ENCODE data around the gene NEDD9.

NEDD9 gene

DNA sequence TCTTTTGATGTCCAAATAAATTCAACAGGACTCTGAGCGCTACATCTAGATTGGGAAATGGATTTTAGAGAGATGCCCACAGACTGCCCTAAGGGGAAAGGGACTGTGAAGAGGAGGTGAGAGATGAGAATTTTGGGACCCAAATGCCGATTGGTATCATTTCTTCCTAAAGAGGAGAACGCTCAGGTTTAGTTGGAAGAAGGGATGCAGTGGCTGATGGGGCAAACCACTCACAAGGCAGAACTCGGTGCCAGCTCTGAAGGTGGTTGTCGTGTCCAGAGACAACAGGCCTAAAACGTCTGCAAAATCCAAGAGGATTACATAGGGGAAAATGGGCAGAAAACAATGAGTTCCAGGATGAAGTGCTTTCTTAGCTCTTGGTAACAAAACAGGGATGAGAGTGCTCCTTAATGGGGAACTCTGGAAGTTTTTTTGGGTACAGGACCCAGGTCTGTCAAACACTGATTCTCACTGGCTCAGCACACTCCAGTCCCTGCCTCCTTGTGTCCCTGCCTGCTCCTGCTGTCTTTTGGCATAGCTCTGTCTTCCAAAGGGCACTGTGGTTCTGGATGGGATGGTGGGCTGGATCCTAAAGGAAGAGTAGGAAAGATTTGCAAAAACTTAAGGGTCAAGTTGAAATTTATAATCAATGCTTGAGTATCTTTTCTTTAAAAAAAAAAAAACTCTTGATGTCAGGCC lies 29.0 kb downstream of the NEDD9 start:
- H3K9ac ChIP-seq (ENCODE audit: low read depth in 1 of 2, low read length in 2 of 2): no peak overlapping the region
- H3K36me3 ChIP-seq (ENCODE audit: control insufficient read depth in 2 of 2, insufficient read depth in 2 of 2, low read length in 2 of 2): peaks cover 24 to 42% of the 10 kb centered on the region in 2 donors
- peaks cover 10 to 14% of the 10 kb centered on the region in 2 donors for H3K4me1 ChIP-seq (ENCODE audit: control insufficient read depth in 2 of 2, insufficient read depth in 2 of 2, low read length in 2 of 2)
- no peak overlapping the region for H3K4me3 ChIP-seq (ENCODE audit: low read length in 2 of 2)
- H3K27ac ChIP-seq (ENCODE audit: low read depth in 2 of 2, low read length in 2 of 2): no peak overlapping the region
- H3K9me3 ChIP-seq (ENCODE audit: control insufficient read depth in 2 of 2, low read length in 2 of 2): no peaks in the 10 kb centered on the region
- H3K27me3 ChIP-seq (ENCODE audit: control insufficient read depth in 2 of 2, insufficient read depth in 2 of 2, low read length in 2 of 2): no peaks in the 10 kb centered on the region

DNA sequence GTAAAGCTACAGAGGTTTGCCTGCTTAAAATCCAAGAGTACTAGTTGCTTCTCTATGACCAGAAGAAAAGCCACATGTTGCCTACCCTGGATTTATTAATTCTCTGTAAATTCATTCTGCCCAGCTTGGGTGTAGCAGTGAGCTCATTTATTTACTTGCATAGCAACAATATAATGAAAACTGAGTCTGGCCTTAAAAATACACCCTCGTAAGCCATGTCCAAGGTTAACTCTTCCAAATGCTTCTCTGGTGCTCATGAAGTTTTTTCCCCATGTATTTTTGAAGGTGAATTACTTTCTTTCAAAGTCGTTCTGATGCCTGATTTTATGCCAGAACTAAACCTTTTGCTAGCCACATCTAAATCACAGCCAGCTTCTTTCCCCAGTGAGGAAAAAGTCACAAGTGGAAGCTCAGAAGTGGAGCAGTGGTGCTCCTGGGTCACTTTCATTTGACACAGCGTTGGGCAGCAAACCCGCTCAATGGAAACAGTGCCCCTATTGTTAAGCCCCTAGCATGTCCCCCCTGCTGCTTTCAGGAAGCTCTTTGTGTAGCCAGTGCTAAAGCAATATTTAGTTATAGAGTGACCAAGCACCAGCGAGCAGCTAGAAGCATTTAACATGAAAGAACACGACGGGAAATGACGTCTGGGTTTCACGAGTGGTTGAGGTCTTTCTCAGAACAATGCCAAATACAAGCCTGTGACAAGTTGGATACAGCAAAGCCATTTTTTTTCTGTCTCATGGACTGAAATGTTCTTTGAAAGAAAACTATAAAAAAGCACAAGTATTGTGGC lies 29.8 kb downstream of the NEDD9 start:
- Histone ChIP-seq H3K36me3 (ENCODE audit: control insufficient read depth in 2 of 2, insufficient read depth in 2 of 2, low read length in 2 of 2) (peaks cover 26 to 45% of the 10 kb centered on the region in 2 donors), H3K4me1 (ENCODE audit: control insufficient read depth in 2 of 2, insufficient read depth in 2 of 2, low read length in 2 of 2) (peaks cover 10 to 12% of the 10 kb centered on the region in 2 donors), H3K9ac (ENCODE audit: low read depth in 1 of 2, low read length in 2 of 2) (peak overlapping the region in 1 of 2 donors; percentile 5), H3K9me3 (ENCODE audit: control insufficient read depth in 2 of 2, low read length in 2 of 2) (no peaks in the 10 kb centered on the region), H3K27me3 (ENCODE audit: control insufficient read depth in 2 of 2, insufficient read depth in 2 of 2, low read length in 2 of 2) (no peaks in the 10 kb centered on the region), H3K27ac (ENCODE audit: low read depth in 2 of 2, low read length in 2 of 2) (no peak overlapping the region), H3K4me3 (ENCODE audit: low read length in 2 of 2) (no peak overlapping the region)

- Histone ChIP-seq H3K36me3 (ENCODE audit: control insufficient read depth in 2 of 2, insufficient read depth in 2 of 2, low read length in 2 of 2) (peaks cover 26 to 50% of the 10 kb centered on the region in 2 donors), H3K4me1 (ENCODE audit: control insufficient read depth in 2 of 2, insufficient read depth in 2 of 2, low read length in 2 of 2) (peaks cover 4% of the 10 kb centered on the region in 2 donors), H3K27ac (ENCODE audit: low read depth in 2 of 2, low read length in 2 of 2) (no peak overlapping the region), H3K4me3 (ENCODE audit: low read length in 2 of 2) (no peak overlapping the region), H3K9me3 (ENCODE audit: control insufficient read depth in 2 of 2, low read length in 2 of 2) (no peaks in the 10 kb centered on the region), H3K27me3 (ENCODE audit: control insufficient read depth in 2 of 2, insufficient read depth in 2 of 2, low read length in 2 of 2) (no peaks in the 10 kb centered on the region), H3K9ac (ENCODE audit: low read depth in 1 of 2, low read length in 2 of 2) (no peak overlapping the region)
These were observed 30.5 kb downstream of the NEDD9 start for GRCh38 chr6:11201772-11202512.

GRCh38 chr6:11201015-11201414 lies 31.5 kb downstream of the NEDD9 start:
- H3K9me3 ChIP-seq (ENCODE audit: control insufficient read depth in 2 of 2, low read length in 2 of 2): no peaks in the 10 kb centered on the region
- no peak overlapping the region for H3K9ac ChIP-seq (ENCODE audit: low read depth in 1 of 2, low read length in 2 of 2)
- peaks cover 3% of the 10 kb centered on the region in 2 donors for H3K4me1 ChIP-seq (ENCODE audit: control insufficient read depth in 2 of 2, insufficient read depth in 2 of 2, low read length in 2 of 2)
- H3K27ac ChIP-seq (ENCODE audit: low read depth in 2 of 2, low read length in 2 of 2): no peak overlapping the region
- no peaks in the 10 kb centered on the region for H3K27me3 ChIP-seq (ENCODE audit: control insufficient read depth in 2 of 2, insufficient read depth in 2 of 2, low read length in 2 of 2)
- H3K36me3 ChIP-seq (ENCODE audit: control insufficient read depth in 2 of 2, insufficient read depth in 2 of 2, low read length in 2 of 2): peaks cover 30 to 57% of the 10 kb centered on the region in 2 donors
- H3K4me3 ChIP-seq (ENCODE audit: low read length in 2 of 2): no peak overlapping the region

- no peak overlapping the region for H3K4me3 ChIP-seq (ENCODE audit: low read length in 2 of 2)
- H3K9ac ChIP-seq (ENCODE audit: low read depth in 1 of 2, low read length in 2 of 2): no peak overlapping the region
- no peaks in the 10 kb centered on the region for H3K27me3 ChIP-seq (ENCODE audit: control insufficient read depth in 2 of 2, insufficient read depth in 2 of 2, low read length in 2 of 2)
- no peak overlapping the region for H3K27ac ChIP-seq (ENCODE audit: low read depth in 2 of 2, low read length in 2 of 2)
- H3K9me3 ChIP-seq (ENCODE audit: control insufficient read depth in 2 of 2, low read length in 2 of 2): no peaks in the 10 kb centered on the region
- H3K4me1 ChIP-seq (ENCODE audit: control insufficient read depth in 2 of 2, insufficient read depth in 2 of 2, low read length in 2 of 2): peaks cover 3% of the 10 kb centered on the region in 2 donors
- peaks cover 27 to 54% of the 10 kb centered on the region in 2 donors for H3K36me3 ChIP-seq (ENCODE audit: control insufficient read depth in 2 of 2, insufficient read depth in 2 of 2, low read length in 2 of 2)
These were observed 32.1 kb downstream of the NEDD9 start for GRCh38 chr6:11200356-11200755.

DNA sequence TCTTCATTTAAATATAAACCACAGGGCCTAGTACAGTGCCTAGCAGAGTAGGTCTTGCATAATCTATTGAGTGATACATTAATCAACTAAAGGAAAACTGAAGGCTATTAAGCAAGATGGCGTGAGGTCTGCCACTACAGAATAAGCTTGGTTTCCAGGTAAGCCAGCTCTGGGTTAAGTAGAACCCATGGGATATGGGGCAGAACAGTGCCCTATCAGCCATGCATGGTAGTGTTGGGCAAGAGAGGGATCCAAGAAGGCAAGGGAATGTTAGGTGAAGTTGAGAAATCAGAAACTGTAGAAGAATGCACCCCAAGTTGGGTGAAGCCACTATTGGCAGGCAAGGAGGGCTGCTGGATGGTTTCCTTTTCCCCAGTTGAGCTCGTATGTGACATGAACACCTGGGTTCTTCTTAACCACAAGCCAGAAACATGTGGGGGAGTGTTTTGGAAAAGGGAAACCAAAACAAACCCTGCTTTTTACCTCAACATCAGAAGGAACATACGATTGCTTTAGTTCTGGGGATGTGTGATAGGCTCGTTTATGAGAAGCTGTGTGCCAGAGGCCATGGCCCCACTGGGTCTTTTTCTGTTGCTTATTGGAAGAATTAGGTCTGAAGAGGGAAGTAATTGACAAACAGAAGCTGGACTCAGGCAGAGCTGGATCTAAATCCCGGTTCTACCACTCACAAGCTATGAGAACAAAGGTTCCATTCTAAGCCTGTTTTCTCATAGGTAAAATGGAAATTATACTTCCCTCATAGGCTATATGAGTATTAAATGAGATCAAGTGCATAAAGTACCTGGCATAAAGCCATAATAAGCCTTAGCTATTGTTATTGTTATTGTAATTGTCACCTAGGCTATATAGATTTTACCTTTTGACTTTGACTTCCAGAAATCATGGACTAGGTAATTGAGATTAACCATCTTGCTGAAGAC lies 33.5 kb downstream of the NEDD9 start:
- Histone ChIP-seq H3K4me1 (ENCODE audit: control insufficient read depth in 2 of 2, insufficient read depth in 2 of 2, low read length in 2 of 2) (peaks cover 0 to 3% of the 10 kb centered on the region in 2 donors), H3K27me3 (ENCODE audit: control insufficient read depth in 2 of 2, insufficient read depth in 2 of 2, low read length in 2 of 2) (no peaks in the 10 kb centered on the region), H3K4me3 (ENCODE audit: low read length in 2 of 2) (no peak overlapping the region), H3K36me3 (ENCODE audit: control insufficient read depth in 2 of 2, insufficient read depth in 2 of 2, low read length in 2 of 2) (peaks cover 27 to 54% of the 10 kb centered on the region in 2 donors), H3K27ac (ENCODE audit: low read depth in 2 of 2, low read length in 2 of 2) (no peak overlapping the region), H3K9me3 (ENCODE audit: control insufficient read depth in 2 of 2, low read length in 2 of 2) (no peaks in the 10 kb centered on the region), H3K9ac (ENCODE audit: low read depth in 1 of 2, low read length in 2 of 2) (no peak overlapping the region)

DNA sequence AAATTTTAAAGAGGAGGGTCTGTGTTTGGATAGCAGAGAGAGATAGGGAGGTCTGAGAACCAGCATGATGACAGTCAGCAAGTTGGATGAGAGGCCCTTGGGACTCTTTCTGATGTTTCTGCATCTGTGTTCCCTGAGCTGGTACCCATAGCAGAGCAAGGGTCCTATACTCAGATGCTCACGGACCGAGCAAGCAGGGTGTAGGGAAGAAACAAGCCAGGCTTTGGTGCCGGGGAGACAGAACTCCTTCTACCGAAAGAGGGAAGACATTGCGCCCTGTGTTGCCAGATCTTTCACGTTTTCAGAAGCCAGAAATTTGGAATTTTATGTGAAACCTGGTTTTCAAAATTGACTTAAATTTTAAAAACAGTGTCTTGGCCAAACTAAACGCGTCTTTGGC lies 34.6 kb downstream of the NEDD9 start:
- H3K9me3 ChIP-seq (ENCODE audit: control insufficient read depth in 2 of 2, low read length in 2 of 2): no peaks in the 10 kb centered on the region
- no peaks in the 10 kb centered on the region for H3K4me1 ChIP-seq (ENCODE audit: control insufficient read depth in 2 of 2, insufficient read depth in 2 of 2, low read length in 2 of 2)
- H3K4me3 ChIP-seq (ENCODE audit: low read length in 2 of 2): no peak overlapping the region
- peaks cover 29 to 52% of the 10 kb centered on the region in 2 donors for H3K36me3 ChIP-seq (ENCODE audit: control insufficient read depth in 2 of 2, insufficient read depth in 2 of 2, low read length in 2 of 2)
- H3K27ac ChIP-seq (ENCODE audit: low read depth in 2 of 2, low read length in 2 of 2): no peak overlapping the region
- H3K27me3 ChIP-seq (ENCODE audit: control insufficient read depth in 2 of 2, insufficient read depth in 2 of 2, low read length in 2 of 2): no peaks in the 10 kb centered on the region
- H3K9ac ChIP-seq (ENCODE audit: low read depth in 1 of 2, low read length in 2 of 2): no peak overlapping the region

- Histone ChIP-seq H3K27me3 (ENCODE audit: control insufficient read depth in 2 of 2, insufficient read depth in 2 of 2, low read length in 2 of 2) (no peaks in the 10 kb centered on the region), H3K36me3 (ENCODE audit: control insufficient read depth in 2 of 2, insufficient read depth in 2 of 2, low read length in 2 of 2) (peaks cover 32 to 55% of the 10 kb centered on the region in 2 donors), H3K4me3 (ENCODE audit: low read length in 2 of 2) (no peak overlapping the region), H3K27ac (ENCODE audit: low read depth in 2 of 2, low read length in 2 of 2) (peak overlapping the region in 1 of 2 donors; percentile 16), H3K4me1 (ENCODE audit: control insufficient read depth in 2 of 2, insufficient read depth in 2 of 2, low read length in 2 of 2) (no peaks in the 10 kb centered on the region), H3K9me3 (ENCODE audit: control insufficient read depth in 2 of 2, low read length in 2 of 2) (no peaks in the 10 kb centered on the region), H3K9ac (ENCODE audit: low read depth in 1 of 2, low read length in 2 of 2) (no peak overlapping the region)
These were observed 35.3 kb downstream of the NEDD9 start for GRCh38 chr6:11197175-11197536.

- Histone ChIP-seq H3K4me3 (ENCODE audit: low read length in 2 of 2) (peak overlapping the region in 1 of 2 donors; percentile 7), H3K27ac (ENCODE audit: low read depth in 2 of 2, low read length in 2 of 2) (peak overlapping the region in 1 of 2 donors; percentile 16), H3K27me3 (ENCODE audit: control insufficient read depth in 2 of 2, insufficient read depth in 2 of 2, low read length in 2 of 2) (no peaks in the 10 kb centered on the region), H3K36me3 (ENCODE audit: control insufficient read depth in 2 of 2, insufficient read depth in 2 of 2, low read length in 2 of 2) (peaks cover 35 to 60% of the 10 kb centered on the region in 2 donors), H3K4me1 (ENCODE audit: control insufficient read depth in 2 of 2, insufficient read depth in 2 of 2, low read length in 2 of 2) (no peaks in the 10 kb centered on the region), H3K9me3 (ENCODE audit: control insufficient read depth in 2 of 2, low read length in 2 of 2) (no peaks in the 10 kb centered on the region), H3K9ac (ENCODE audit: low read depth in 1 of 2, low read length in 2 of 2) (no peak overlapping the region)
These were observed 35.8 kb downstream of the NEDD9 start for GRCh38 chr6:11196511-11197174.
